ENCODE data around the gene PAK5. TPM values are rescaled to one million over a fixed set of nuclear protein-coding genes. Genes with fewer than 3 reads are reported as not detected.

PAK5 gene
- total RNA-seq, 1 experiment from 2014 or later = not detected

DNA sequence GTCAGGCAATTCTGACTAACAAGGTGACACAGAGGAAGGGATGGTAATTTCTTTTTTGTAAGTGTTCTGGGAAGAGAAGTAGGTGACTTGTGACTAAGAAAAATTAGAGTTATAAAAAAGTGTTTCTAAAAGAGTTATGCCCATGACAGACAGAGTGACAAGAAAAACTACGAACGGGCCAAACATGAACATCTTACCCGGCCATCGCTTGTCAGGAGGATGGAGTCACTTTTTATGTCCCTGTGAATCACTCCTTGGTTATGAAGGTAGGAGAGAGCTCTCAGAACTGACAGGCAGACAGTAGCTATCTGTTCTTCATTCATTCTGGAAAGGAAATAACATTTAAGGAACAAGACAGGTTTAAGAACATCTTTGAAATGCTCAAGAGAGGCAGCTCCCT lies 281.5 kb downstream of the PAK5 start:
- Histone ChIP-seq H3K9me3 (ENCODE audit: control insufficient read depth in 1 of 2, insufficient read depth in 1 of 2, low read depth in 1 of 2, low read length in 2 of 2) (no peaks in the 10 kb centered on the region), H2AFZ (ENCODE audit: low read depth, low read length, poor library complexity, severe bottlenecking) (no peak overlapping the region), H4K20me1 (ENCODE audit: insufficient read depth) (no peaks in the 10 kb centered on the region), H3K4me2 (ENCODE audit: low read length) (no peak overlapping the region), H3K4me3 (replicated peaks in 1 of 2; ENCODE audit: low read depth in 1 of 2, low read length in 2 of 2) (no peak overlapping the region), H3K79me2 (ENCODE audit: insufficient read depth, low read length) (no peaks in the 10 kb centered on the region), H3K27me3 (ENCODE audit: insufficient read depth, low read length) (peaks cover 9% of the 10 kb centered on the region; the same call in 1 of the 2 replicates), H3K9me2 (ENCODE audit: insufficient read depth) (no peaks in the 10 kb centered on the region), H3K27ac (ENCODE audit: low read depth, low read length) (no peak overlapping the region), H3K4me1 (ENCODE audit: control insufficient read depth in 1 of 2, insufficient read depth in 2 of 2, low read length in 2 of 2) (no peaks in the 10 kb centered on the region), H3K36me3 (ENCODE audit: control insufficient read depth in 1 of 2, insufficient read depth in 2 of 2, low read length in 2 of 2) (no peaks in the 10 kb centered on the region), H3K9ac (ENCODE audit: low read length) (no peak overlapping the region)
- ATAC-seq = no peak
- ChIA-PET CTCF (no interaction called here), RAD21 (ENCODE audit: low non-redundant PET in 1 of 2, low total read pairs in 2 of 2, uncharacterized antibody in 2 of 2, unreplicated experiment in 2 of 2) (no interaction called here), POLR2A (no interaction called here)
- BruUV-seq (replicated peaks) = no TSS peak
- intact Hi-C loops (cut with micrococcal nuclease) = no loop called here
- no peak for TF ChIP-seq POLR2AphosphoS5 (IDR thresholded peaks at IDR 0.05; ENCODE audit: low read depth, low read length)
- TF ChIP-seq ELF1 (IDR thresholded peaks at IDR 0.05; ENCODE audit: borderline replicate concordance, low read depth) = no peak
- TF ChIP-seq RAD21 (IDR thresholded peaks at IDR 0.05; ENCODE audit: low read depth) = no peak
- TF ChIP-seq EGR1 (IDR thresholded peaks at IDR 0.05; ENCODE audit: low read depth) = no peak
- TF ChIP-seq EZH2 (IDR thresholded peaks at IDR 0.05) = no peak
- TF ChIP-seq, protein P1, sequence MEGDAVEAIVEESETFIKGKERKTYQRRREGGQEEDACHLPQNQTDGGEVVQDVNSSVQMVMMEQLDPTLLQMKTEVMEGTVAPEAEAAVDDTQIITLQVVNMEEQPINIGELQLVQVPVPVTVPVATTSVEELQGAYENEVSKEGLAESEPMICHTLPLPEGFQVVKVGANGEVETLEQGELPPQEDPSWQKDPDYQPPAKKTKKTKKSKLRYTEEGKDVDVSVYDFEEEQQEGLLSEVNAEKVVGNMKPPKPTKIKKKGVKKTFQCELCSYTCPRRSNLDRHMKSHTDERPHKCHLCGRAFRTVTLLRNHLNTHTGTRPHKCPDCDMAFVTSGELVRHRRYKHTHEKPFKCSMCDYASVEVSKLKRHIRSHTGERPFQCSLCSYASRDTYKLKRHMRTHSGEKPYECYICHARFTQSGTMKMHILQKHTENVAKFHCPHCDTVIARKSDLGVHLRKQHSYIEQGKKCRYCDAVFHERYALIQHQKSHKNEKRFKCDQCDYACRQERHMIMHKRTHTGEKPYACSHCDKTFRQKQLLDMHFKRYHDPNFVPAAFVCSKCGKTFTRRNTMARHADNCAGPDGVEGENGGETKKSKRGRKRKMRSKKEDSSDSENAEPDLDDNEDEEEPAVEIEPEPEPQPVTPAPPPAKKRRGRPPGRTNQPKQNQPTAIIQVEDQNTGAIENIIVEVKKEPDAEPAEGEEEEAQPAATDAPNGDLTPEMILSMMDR (IDR thresholded peaks at IDR 0.05 in 2 of 3, conservative IDR thresholded peaks at IDR 0.05 in 1 of 3; ENCODE audit: borderline replicate concordance in 1 of 3, insufficient read depth in 1 of 3, low read depth in 2 of 3, low read length in 2 of 3) = no peak
- TF ChIP-seq ZFX (IDR thresholded peaks at IDR 0.05) = no peak
- TF ChIP-seq, protein P2, sequence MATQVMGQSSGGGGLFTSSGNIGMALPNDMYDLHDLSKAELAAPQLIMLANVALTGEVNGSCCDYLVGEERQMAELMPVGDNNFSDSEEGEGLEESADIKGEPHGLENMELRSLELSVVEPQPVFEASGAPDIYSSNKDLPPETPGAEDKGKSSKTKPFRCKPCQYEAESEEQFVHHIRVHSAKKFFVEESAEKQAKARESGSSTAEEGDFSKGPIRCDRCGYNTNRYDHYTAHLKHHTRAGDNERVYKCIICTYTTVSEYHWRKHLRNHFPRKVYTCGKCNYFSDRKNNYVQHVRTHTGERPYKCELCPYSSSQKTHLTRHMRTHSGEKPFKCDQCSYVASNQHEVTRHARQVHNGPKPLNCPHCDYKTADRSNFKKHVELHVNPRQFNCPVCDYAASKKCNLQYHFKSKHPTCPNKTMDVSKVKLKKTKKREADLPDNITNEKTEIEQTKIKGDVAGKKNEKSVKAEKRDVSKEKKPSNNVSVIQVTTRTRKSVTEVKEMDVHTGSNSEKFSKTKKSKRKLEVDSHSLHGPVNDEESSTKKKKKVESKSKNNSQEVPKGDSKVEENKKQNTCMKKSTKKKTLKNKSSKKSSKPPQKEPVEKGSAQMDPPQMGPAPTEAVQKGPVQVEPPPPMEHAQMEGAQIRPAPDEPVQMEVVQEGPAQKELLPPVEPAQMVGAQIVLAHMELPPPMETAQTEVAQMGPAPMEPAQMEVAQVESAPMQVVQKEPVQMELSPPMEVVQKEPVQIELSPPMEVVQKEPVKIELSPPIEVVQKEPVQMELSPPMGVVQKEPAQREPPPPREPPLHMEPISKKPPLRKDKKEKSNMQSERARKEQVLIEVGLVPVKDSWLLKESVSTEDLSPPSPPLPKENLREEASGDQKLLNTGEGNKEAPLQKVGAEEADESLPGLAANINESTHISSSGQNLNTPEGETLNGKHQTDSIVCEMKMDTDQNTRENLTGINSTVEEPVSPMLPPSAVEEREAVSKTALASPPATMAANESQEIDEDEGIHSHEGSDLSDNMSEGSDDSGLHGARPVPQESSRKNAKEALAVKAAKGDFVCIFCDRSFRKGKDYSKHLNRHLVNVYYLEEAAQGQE (IDR thresholded peaks at IDR 0.05; ENCODE audit: low read depth) = no peak
- TF ChIP-seq SRF (IDR thresholded peaks at IDR 0.05; ENCODE audit: low read depth) = no peak
- TF ChIP-seq YY1 (IDR thresholded peaks at IDR 0.05; ENCODE audit: extremely low read depth, insufficient replicate concordance, low read depth, low read length) = no peak
- TF ChIP-seq, protein P3, sequence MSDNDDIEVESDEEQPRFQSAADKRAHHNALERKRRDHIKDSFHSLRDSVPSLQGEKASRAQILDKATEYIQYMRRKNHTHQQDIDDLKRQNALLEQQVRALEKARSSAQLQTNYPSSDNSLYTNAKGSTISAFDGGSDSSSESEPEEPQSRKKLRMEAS (IDR thresholded peaks at IDR 0.05) = no peak
- TF ChIP-seq CEBPB (IDR thresholded peaks at IDR 0.05; ENCODE audit: low read depth) = no peak
- no peak for TF ChIP-seq FOSL1 (IDR thresholded peaks at IDR 0.05; ENCODE audit: low read depth)
- TF ChIP-seq SP1 (IDR thresholded peaks at IDR 0.05; ENCODE audit: low read depth) = no peak
- DNase-seq (ENCODE audit: low read depth, low spot score) = no peak
